OCI-LY1 (cell line): Measurements from ENCODE around the gene KRABD2.

ENCODE experiments used
- H2AFZ ChIP-seq: fragments of 200-600 bp; sonication (generic), shearing (Covaris generic); 2 replicates; pipeline ENCODE4 v1.6.0; 2014; ENCODE audit warnings: antibody characterized with exemption, mild to moderate bottlenecking, low read length
- H3F3A ChIP-seq: fragments of 200-600 bp; sonication (generic), shearing (Covaris generic); 2 replicates; pipeline ENCODE4 v1.6.0; 2014; ENCODE audit warnings: mild to moderate bottlenecking, antibody characterized with exemption, low read length, moderate library complexity; ENCODE audit not compliant: insufficient read depth
- H3K27ac ChIP-seq: fragments of 200-600 bp; sonication (generic); 2 replicates; pipeline ENCODE4 v1.5.1; 2014; ENCODE audit warnings: low read length, mixed run types, mild to moderate bottlenecking, low read depth; ENCODE audit not compliant: poor library complexity, severe bottlenecking
- H3K27me3 ChIP-seq: fragments of 200-600 bp; sonication (generic); 2 replicates; pipeline ENCODE4 v1.6.0; 2014; ENCODE audit warnings: antibody characterized with exemption, mild to moderate bottlenecking, low read length, moderate library complexity; ENCODE audit not compliant: insufficient read depth
- H3K36me3 ChIP-seq: fragments of 200-600 bp; sonication (generic); 2 replicates; pipeline ENCODE4 v1.6.1; 2014; ENCODE audit warnings: mild to moderate bottlenecking, antibody characterized with exemption, low read length, moderate library complexity, mixed read lengths; ENCODE audit not compliant: insufficient read depth
- H3K4me1 ChIP-seq: fragments of 200-600 bp; sonication (generic); 2 replicates; pipeline ENCODE4 v1.5.1; 2014; ENCODE audit warnings: mild to moderate bottlenecking, low read length, moderate library complexity; ENCODE audit not compliant: insufficient read depth, severe bottlenecking
- H3K4me2 ChIP-seq: fragments of 200-600 bp; sonication (generic), shearing (Covaris generic); 2 replicates; pipeline ENCODE4 v1.6.1; 2014; ENCODE audit warnings: low read length
- H3K4me3 ChIP-seq: fragments of 200-600 bp; sonication (generic); 2 replicates; pipeline ENCODE4 v1.5.1; 2014; ENCODE audit warnings: low read length, low read depth, mild to moderate bottlenecking, mixed read lengths; ENCODE audit not compliant: poor library complexity, severe bottlenecking
- H3K79me2 ChIP-seq: fragments of 200-600 bp; shearing (Covaris generic); 2 replicates; pipeline ENCODE4 v1.6.1; 2016; ENCODE audit warnings: mixed run types, low read length, mixed read lengths; ENCODE audit not compliant: insufficient read depth
- H3K9ac ChIP-seq: fragments of 200-600 bp; sonication (generic), shearing (Covaris generic); 2 replicates; pipeline ENCODE4 v1.6.1; 2014; ENCODE audit warnings: mild to moderate bottlenecking, low read length, mixed read lengths
- H3K9me2 ChIP-seq: fragments of 200-600 bp; sonication (generic), shearing (Covaris generic); 2 replicates; pipeline ENCODE4 v1.6.1; 2014; ENCODE audit warnings: low read depth, mild to moderate bottlenecking, low read length, mixed read lengths
- H3K9me3 ChIP-seq: fragments of 200-600 bp; shearing (Covaris generic); 2 replicates; pipeline ENCODE4 v1.6.1; 2014; ENCODE audit warnings: low read length, mixed read lengths
- H4K20me1 ChIP-seq: fragments of 200-600 bp; sonication (generic), shearing (Covaris generic); 2 replicates; pipeline ENCODE4 v1.6.0; 2016; ENCODE audit warnings: mild to moderate bottlenecking, low read length; ENCODE audit not compliant: insufficient read depth
- CTCF ChIP-seq: fragments of 200-600 bp; sonication (generic), shearing (Covaris generic); IDR thresholded peaks from 2 replicates; pipeline ENCODE4 v1.5.1; 2017; ENCODE audit warnings: mild to moderate bottlenecking, antibody characterized with exemption, low read length, moderate library complexity, mixed read lengths
- EZH2 ChIP-seq: fragments of 200-600 bp; sonication (generic), shearing (Covaris generic); IDR thresholded peaks from 2 replicates; pipeline ENCODE4 v1.8.0; 2017; ENCODE audit warnings: borderline replicate concordance, mixed run types, mild to moderate bottlenecking, antibody characterized with exemption, low read length, moderate library complexity, mixed read lengths

Gene KRABD2

GRCh38 chr17:8391711-8392110 lies 15.2 kb upstream of the KRABD2 start:
- H3K27ac ChIP-seq, result no peak overlapping the region
- no peak overlapping the region for H3K4me2 ChIP-seq

GRCh38 chr17:8387914-8388651 lies 11.6 kb upstream of the KRABD2 start:
- H3K27me3 ChIP-seq, result no peaks in the 10 kb centered on the region
- peaks cover 10% of the 10 kb centered on the region for H3K4me1 ChIP-seq
- TF ChIP-seq EZH2 (no peak), CTCF (no peak)
- no peak overlapping the region for H3K4me2 ChIP-seq
- no peaks in the 10 kb centered on the region for H3K79me2 ChIP-seq
- no peaks in the 10 kb centered on the region for H3K36me3 ChIP-seq
- H3K9me3 ChIP-seq, result no peaks in the 10 kb centered on the region
- no peak overlapping the region for H3K9ac ChIP-seq
- H3K4me3 ChIP-seq, result no peak overlapping the region
- no peak overlapping the region for H2AFZ ChIP-seq
- H3F3A ChIP-seq, result no peaks in the 10 kb centered on the region
- no peak overlapping the region for H3K27ac ChIP-seq
- H3K9me2 ChIP-seq, result no peaks in the 10 kb centered on the region
- no peaks in the 10 kb centered on the region for H4K20me1 ChIP-seq

More at GRCh38 chr17:8391711-8392110, 15.2 kb upstream of the KRABD2 start:
- H3K9me2 ChIP-seq, result no peaks in the 10 kb centered on the region
- TF ChIP-seq EZH2, result no peak
- TF ChIP-seq CTCF, result no peak
- no peaks in the 10 kb centered on the region for H3K9me3 ChIP-seq
- no peaks in the 10 kb centered on the region for H3K79me2 ChIP-seq
- no peaks in the 10 kb centered on the region for H3F3A ChIP-seq
- H3K4me1 ChIP-seq, result peaks cover 9% of the 10 kb centered on the region
- no peak overlapping the region for H2AFZ ChIP-seq
- no peak overlapping the region for H3K4me3 ChIP-seq
- no peaks in the 10 kb centered on the region for H3K27me3 ChIP-seq
- no peak overlapping the region for H3K9ac ChIP-seq
- H4K20me1 ChIP-seq, result no peaks in the 10 kb centered on the region
- H3K36me3 ChIP-seq, result no peaks in the 10 kb centered on the region

GRCh38 chr17:8386841-8387240 lies 10.3 kb upstream of the KRABD2 start:
- no peaks in the 10 kb centered on the region for H3K27me3 ChIP-seq
- H3K4me1 ChIP-seq, result peaks cover 11% of the 10 kb centered on the region
- no peak overlapping the region for H3K4me3 ChIP-seq
- H3K9me2 ChIP-seq, result no peaks in the 10 kb centered on the region
- H3K36me3 ChIP-seq, result peaks cover 8% of the 10 kb centered on the region
- no peak overlapping the region for H3K27ac ChIP-seq
- no peaks in the 10 kb centered on the region for H3K9me3 ChIP-seq
- H2AFZ ChIP-seq, result no peak overlapping the region
- peaks cover 10% of the 10 kb centered on the region for H3K79me2 ChIP-seq
- H4K20me1 ChIP-seq, result no peaks in the 10 kb centered on the region
- H3F3A ChIP-seq, result no peaks in the 10 kb centered on the region
- H3K9ac ChIP-seq, result no peak overlapping the region
- TF ChIP-seq CTCF, result no peak
- no peak for TF ChIP-seq EZH2
- H3K4me2 ChIP-seq, result no peak overlapping the region
